ENCODE measurements around the gene RSPH4A. TPM values are rescaled to one million over a fixed set of nuclear protein-coding genes. Genes with fewer than 3 reads are reported as not detected.

Gene RSPH4A
- polyA plus RNA-seq, 1 donor (not counting 4 experiments of a cell fraction or from before 2014, with no cell fraction given): 0.10 TPM

- Histone ChIP-seq H3K9ac (ENCODE audit: control insufficient read depth, extremely low read depth, insufficient read depth, low read length) (no peak overlapping the region), H3K4me3 (ENCODE audit: control insufficient read depth in 2 of 3, extremely low read depth in 1 of 3, insufficient read depth in 2 of 3, low read depth in 1 of 3, low read length in 3 of 3) (no peak overlapping the region), H3K79me2 (ENCODE audit: control insufficient read depth, insufficient read depth, low read length) (peaks cover 6% of the 10 kb centered on the region), H3K4me1 (ENCODE audit: control insufficient read depth, extremely low read depth, insufficient read depth, low read length) (no peaks in the 10 kb centered on the region), H3K9me3 (ENCODE audit: control insufficient read depth, low read depth, low read length) (no peaks in the 10 kb centered on the region), H3K27ac (ENCODE audit: control insufficient read depth, insufficient read depth, low read length) (peak overlapping the region; percentile 36), H3K9me1 (ENCODE audit: control insufficient read depth, extremely low read depth, insufficient read depth, low read length) (no peaks in the 10 kb centered on the region), H3K4me2 (ENCODE audit: control insufficient read depth, extremely low read depth, insufficient read depth, low read depth, low read length) (no peak overlapping the region), H4K20me1 (ENCODE audit: control insufficient read depth, extremely low read depth, insufficient read depth, low read length) (no peaks in the 10 kb centered on the region), H2AFZ (ENCODE audit: control insufficient read depth, low read length) (no peak overlapping the region), H3K36me3 (ENCODE audit: control insufficient read depth in 2 of 2, extremely low read depth in 1 of 2, insufficient read depth in 2 of 2, low read length in 2 of 2) (peaks cover 5 to 17% of the 10 kb centered on the region in 2 experiments), H3K27me3 (ENCODE audit: control insufficient read depth, extremely low read depth, insufficient read depth, low read length) (no peaks in the 10 kb centered on the region)
- FAIRE-seq: no peak
- no peak for TF ChIP-seq EZH2 (IDR thresholded peaks at IDR 0.05; ENCODE audit: low read length)
- TF ChIP-seq, protein P1, sequence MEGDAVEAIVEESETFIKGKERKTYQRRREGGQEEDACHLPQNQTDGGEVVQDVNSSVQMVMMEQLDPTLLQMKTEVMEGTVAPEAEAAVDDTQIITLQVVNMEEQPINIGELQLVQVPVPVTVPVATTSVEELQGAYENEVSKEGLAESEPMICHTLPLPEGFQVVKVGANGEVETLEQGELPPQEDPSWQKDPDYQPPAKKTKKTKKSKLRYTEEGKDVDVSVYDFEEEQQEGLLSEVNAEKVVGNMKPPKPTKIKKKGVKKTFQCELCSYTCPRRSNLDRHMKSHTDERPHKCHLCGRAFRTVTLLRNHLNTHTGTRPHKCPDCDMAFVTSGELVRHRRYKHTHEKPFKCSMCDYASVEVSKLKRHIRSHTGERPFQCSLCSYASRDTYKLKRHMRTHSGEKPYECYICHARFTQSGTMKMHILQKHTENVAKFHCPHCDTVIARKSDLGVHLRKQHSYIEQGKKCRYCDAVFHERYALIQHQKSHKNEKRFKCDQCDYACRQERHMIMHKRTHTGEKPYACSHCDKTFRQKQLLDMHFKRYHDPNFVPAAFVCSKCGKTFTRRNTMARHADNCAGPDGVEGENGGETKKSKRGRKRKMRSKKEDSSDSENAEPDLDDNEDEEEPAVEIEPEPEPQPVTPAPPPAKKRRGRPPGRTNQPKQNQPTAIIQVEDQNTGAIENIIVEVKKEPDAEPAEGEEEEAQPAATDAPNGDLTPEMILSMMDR (optimal IDR thresholded peaks at IDR 0.05 in 1 of 3, IDR thresholded peaks at IDR 0.05 in 1 of 3, conservative IDR thresholded peaks at IDR 0.05 in 1 of 3; ENCODE audit: extremely low read depth in 1 of 3, insufficient read depth in 2 of 3, low read length in 3 of 3): no peak
- dilution Hi-C loops (cut with MboI; ENCODE audit: extremely low pct_ligation_motif_present, low sequenced_read_pairs): no loop called here
- DNase-seq (ENCODE audit: low read depth, low spot score): no peak
Observed at GRCh38 chr6:116586738-116587137, 29.5 kb upstream of the RSPH4A start.

- Histone ChIP-seq H3K9ac (ENCODE audit: control insufficient read depth, extremely low read depth, insufficient read depth, low read length) (no peak overlapping the region), H3K79me2 (ENCODE audit: control insufficient read depth, insufficient read depth, low read length) (no peaks in the 10 kb centered on the region), H3K9me3 (ENCODE audit: control insufficient read depth, low read depth, low read length) (no peaks in the 10 kb centered on the region), H4K20me1 (ENCODE audit: control insufficient read depth, extremely low read depth, insufficient read depth, low read length) (no peaks in the 10 kb centered on the region), H3K9me1 (ENCODE audit: control insufficient read depth, extremely low read depth, insufficient read depth, low read length) (no peaks in the 10 kb centered on the region), H3K36me3 (ENCODE audit: control insufficient read depth in 2 of 2, extremely low read depth in 1 of 2, insufficient read depth in 2 of 2, low read length in 2 of 2) (peaks cover 10 to 11% of the 10 kb centered on the region in 2 experiments), H3K27ac (ENCODE audit: control insufficient read depth, insufficient read depth, low read length) (no peak overlapping the region), H3K4me1 (ENCODE audit: control insufficient read depth, extremely low read depth, insufficient read depth, low read length) (no peaks in the 10 kb centered on the region), H3K4me3 (ENCODE audit: control insufficient read depth in 2 of 3, extremely low read depth in 1 of 3, insufficient read depth in 2 of 3, low read depth in 1 of 3, low read length in 3 of 3) (no peak overlapping the region), H2AFZ (ENCODE audit: control insufficient read depth, low read length) (no peak overlapping the region), H3K27me3 (ENCODE audit: control insufficient read depth, extremely low read depth, insufficient read depth, low read length) (no peaks in the 10 kb centered on the region), H3K4me2 (ENCODE audit: control insufficient read depth, extremely low read depth, insufficient read depth, low read depth, low read length) (no peak overlapping the region)
- DNase-seq (ENCODE audit: low read depth, low spot score) (no peak), FAIRE-seq (no peak)
- dilution Hi-C loops (cut with MboI; ENCODE audit: extremely low pct_ligation_motif_present, low sequenced_read_pairs): no loop called here
- TF ChIP-seq, protein P1 (optimal IDR thresholded peaks at IDR 0.05 in 1 of 3, IDR thresholded peaks at IDR 0.05 in 1 of 3, conservative IDR thresholded peaks at IDR 0.05 in 1 of 3; ENCODE audit: extremely low read depth in 1 of 3, insufficient read depth in 2 of 3, low read length in 3 of 3): no peak
- TF ChIP-seq EZH2 (IDR thresholded peaks at IDR 0.05; ENCODE audit: low read length): no peak
Observed at GRCh38 chr6:116595247-116595646, 21.0 kb upstream of the RSPH4A start.

Measured in keratinocyte (primary cell).